Thyroid gland (tissue), 4 donors: ENCODE data around the gene PITX3.

Experiments
- CTCF ChIP-seq, 6 experiments: fragments of 200-600 bp in 3 of 6; fragments of 450-650 bp in 3 of 6; sonication (generic) in 3 of 6; IDR thresholded peaks; one replicate each; pipeline ENCODE4 v1.5.1; 2016 to 2019; ENCODE audit warnings: antibody characterized with exemption in 6 of 6, mild to moderate bottlenecking in 2 of 6, inconsistent platforms in 1 of 6, moderate library complexity in 1 of 6
- POLR2A ChIP-seq, 2 donors: fragments of 450-650 bp; IDR thresholded peaks; one replicate each; pipeline ENCODE4 v1.6.1; 2017; ENCODE audit warnings: antibody characterized with exemption in 2 of 2, mild to moderate bottlenecking in 2 of 2, moderate library complexity in 1 of 2

DNA sequence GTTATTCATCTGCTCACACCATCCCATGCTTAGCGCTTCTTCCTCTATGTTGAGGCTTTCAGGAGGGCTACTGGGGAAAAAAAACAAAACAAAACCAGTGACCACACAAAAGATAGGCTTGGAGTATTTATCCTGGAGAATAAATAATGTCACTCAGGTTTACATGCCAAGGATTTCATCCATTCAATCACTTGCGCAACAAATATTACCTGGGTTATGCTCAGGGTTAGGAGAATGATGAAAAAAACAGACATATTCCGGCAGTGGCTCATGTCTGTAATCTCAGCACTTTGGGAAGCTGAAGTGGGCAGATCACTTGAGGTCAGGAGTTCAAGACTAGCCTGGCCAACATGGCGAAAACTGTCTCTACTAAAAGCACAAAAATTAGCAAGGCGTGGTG lies 18.5 kb downstream of the PITX3 start:
- TF ChIP-seq POLR2A (IDR thresholded peaks at IDR 0.05) (no peak), CTCF (IDR thresholded peaks at IDR 0.05) (no peak)
